ENCODE measurements around the gene MTHFS.

GRCh38 chr15:79881254-79881653, 15.6 kb downstream of the MTHFS start:
- TF ChIP-seq CTCF (IDR thresholded peaks at IDR 0.05): no peak
- TF ChIP-seq POLR2A (IDR thresholded peaks at IDR 0.05): no peak
